Measurements from ENCODE around the gene SLC44A2. TPM values are rescaled to one million over a fixed set of nuclear protein-coding genes. Genes with fewer than 3 reads are reported as not detected.

SLC44A2 gene
- total and polyA plus RNA-seq, 2 of the 8 experiments (the other 6 are each of a cell fraction or from before 2014, with no cell fraction given) = 105 to 120 TPM

- TF ChIP-seq SIN3A (conservative IDR thresholded peaks at IDR 0.05 in 1 of 2, IDR thresholded peaks at IDR 0.05 in 1 of 2; ENCODE audit: low read depth in 1 of 2, low read length in 2 of 2) (peak in 1 of 2 experiments; percentile 75; a peak in 1 of 4 replicates), MAFK (IDR thresholded peaks at IDR 0.05; ENCODE audit: low read depth, low read length) (no peak), ASH2L (IDR thresholded peaks at IDR 0.05; ENCODE audit: low read length) (no peak), SP2 (IDR thresholded peaks at IDR 0.05; ENCODE audit: low read length) (no peak), KDM5A (IDR thresholded peaks at IDR 0.05; ENCODE audit: low read length) (no peak), HDAC6 (IDR thresholded peaks at IDR 0.05; ENCODE audit: low read depth, low read length) (no peak), CEBPB (IDR thresholded peaks at IDR 0.05; ENCODE audit: low read depth, low read length) (no peak), TAF7 (optimal IDR thresholded peaks at IDR 0.05; ENCODE audit: borderline replicate concordance, low read depth, low read length) (no peak), SRF (IDR thresholded peaks at IDR 0.05; ENCODE audit: low read depth, low read length) (no peak), CHD7 (IDR thresholded peaks at IDR 0.05; ENCODE audit: insufficient replicate concordance, low read length) (no peak), CBX8 (IDR thresholded peaks at IDR 0.05; ENCODE audit: borderline replicate concordance, low read depth, low read length) (no peak)
Measured at GRCh38 chr19:10644260-10645007, 19.1 kb downstream of the SLC44A2 start (continued).

Data from H1 (cell line).